Transverse colon (tissue), 4 donors: Measurements from ENCODE around the gene NRF1.

Experiments
- CTCF ChIP-seq, 5 experiments: fragments of 200-600 bp in 3 of 5; fragments of 450-650 bp in 2 of 5; sonication (generic) in 3 of 5; IDR thresholded peaks; 1 replicate in 2 of 5; 2 replicates in 3 of 5; pipeline ENCODE4 v1.5.1; 2016 to 2017; ENCODE audit warnings: antibody characterized with exemption in 5 of 5, inconsistent platforms in 3 of 5, mild to moderate bottlenecking in 2 of 5, moderate library complexity in 1 of 5
- POLR2A ChIP-seq: fragments of 450-650 bp; IDR thresholded peaks from one replicate; pipeline ENCODE4 v1.6.1; 2016; ENCODE audit warnings: antibody characterized with exemption, mild to moderate bottlenecking, moderate library complexity
- POLR2AphosphoS5 ChIP-seq, 3 donors: sonication (generic); formaldehyde crosslinking; IDR thresholded peaks; one replicate each; pipeline ENCODE4 v1.6.1; 2016; ENCODE audit warnings: antibody characterized with exemption in 3 of 3

- no peak for TF ChIP-seq POLR2AphosphoS5 (IDR thresholded peaks at IDR 0.05)
- TF ChIP-seq CTCF (IDR thresholded peaks at IDR 0.05) = no peak
- no peak for TF ChIP-seq POLR2A
Observed at GRCh38 chr7:129652914-129653313, 41.4 kb downstream of the NRF1 start.
